GM20000 (cell line): ENCODE results near the gene SGCE.

Source experiments
- DNase-seq: peaks from one replicate; pipeline ENCODE4 v3.0.0; 2012; ENCODE audit warnings: low spot score
- TF ChIP-seq, protein P1 (sequence below): IDR thresholded peaks from 2 replicates; pipeline ENCODE4 v1.5.1; 2012; ENCODE audit warnings: mild to moderate bottlenecking, control low read depth; ENCODE audit errors: extremely low read depth, missing control alignments

The SGCE gene

DNA sequence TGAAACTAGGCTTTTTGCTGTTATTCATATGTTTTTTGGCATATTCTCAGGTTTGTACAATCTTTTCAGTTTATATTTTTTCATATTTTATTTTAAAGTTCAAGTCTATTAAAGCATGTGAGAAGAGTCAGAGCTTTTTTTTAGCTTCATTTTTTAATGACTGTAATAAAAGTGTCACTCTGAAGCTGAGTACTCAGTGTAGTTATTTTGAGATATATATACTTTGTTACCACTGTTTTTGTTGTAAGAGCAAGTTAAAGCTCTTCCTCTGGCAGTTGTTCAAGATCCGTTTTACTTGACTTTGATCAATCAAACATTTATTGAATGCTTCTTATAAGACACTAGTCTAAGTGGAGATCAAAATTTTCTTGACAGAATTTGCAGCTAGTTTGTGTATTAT is 108.8 kb downstream of the SGCE start:
- DNase-seq, result no peak
- TF ChIP-seq, protein P1, sequence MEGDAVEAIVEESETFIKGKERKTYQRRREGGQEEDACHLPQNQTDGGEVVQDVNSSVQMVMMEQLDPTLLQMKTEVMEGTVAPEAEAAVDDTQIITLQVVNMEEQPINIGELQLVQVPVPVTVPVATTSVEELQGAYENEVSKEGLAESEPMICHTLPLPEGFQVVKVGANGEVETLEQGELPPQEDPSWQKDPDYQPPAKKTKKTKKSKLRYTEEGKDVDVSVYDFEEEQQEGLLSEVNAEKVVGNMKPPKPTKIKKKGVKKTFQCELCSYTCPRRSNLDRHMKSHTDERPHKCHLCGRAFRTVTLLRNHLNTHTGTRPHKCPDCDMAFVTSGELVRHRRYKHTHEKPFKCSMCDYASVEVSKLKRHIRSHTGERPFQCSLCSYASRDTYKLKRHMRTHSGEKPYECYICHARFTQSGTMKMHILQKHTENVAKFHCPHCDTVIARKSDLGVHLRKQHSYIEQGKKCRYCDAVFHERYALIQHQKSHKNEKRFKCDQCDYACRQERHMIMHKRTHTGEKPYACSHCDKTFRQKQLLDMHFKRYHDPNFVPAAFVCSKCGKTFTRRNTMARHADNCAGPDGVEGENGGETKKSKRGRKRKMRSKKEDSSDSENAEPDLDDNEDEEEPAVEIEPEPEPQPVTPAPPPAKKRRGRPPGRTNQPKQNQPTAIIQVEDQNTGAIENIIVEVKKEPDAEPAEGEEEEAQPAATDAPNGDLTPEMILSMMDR, result no peak

DNA sequence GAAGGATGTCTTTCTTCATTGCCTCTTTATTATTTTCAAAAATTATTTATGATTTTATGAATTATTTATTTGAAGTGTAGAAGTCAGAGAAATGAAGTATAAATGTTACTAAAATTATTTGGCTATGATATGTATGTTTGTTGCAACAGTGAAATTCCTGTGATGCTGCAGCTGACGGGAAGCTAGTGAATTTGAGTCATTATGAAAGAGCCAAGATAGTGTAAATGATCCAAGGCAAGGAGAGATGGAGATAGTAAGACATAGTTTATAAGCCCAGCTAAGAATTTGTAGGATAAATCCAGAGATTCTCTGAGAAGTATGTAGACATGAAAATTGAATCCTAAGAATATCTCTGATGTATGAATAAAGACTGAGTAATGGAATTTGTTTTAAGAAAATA is 115.5 kb downstream of the SGCE start:
- DNase-seq, result no peak

More for the DNA sequence above, 115.5 kb downstream of the SGCE start:
- TF ChIP-seq, protein P1, result no peak
